SU-DHL-6 (cell line): ENCODE data around the gene HMGCS1.

ENCODE experiments used
- H2AFZ ChIP-seq: fragments of 200-600 bp; sonication (generic); 2 replicates; pipeline ENCODE4 v1.6.1; 2014; ENCODE audit warnings: low read depth, mild to moderate bottlenecking, moderate library complexity, mixed read lengths, antibody characterized with exemption, low read length; ENCODE audit not compliant: severe bottlenecking
- H3F3A ChIP-seq: fragments of 200-600 bp; shearing (Covaris generic); 2 replicates; pipeline ENCODE4 v1.6.0; 2016; ENCODE audit warnings: antibody characterized with exemption, mild to moderate bottlenecking; ENCODE audit not compliant: insufficient read depth
- H3K27ac ChIP-seq: fragments of 200-600 bp; sonication (generic); 2 replicates; pipeline ENCODE4 v1.5.1; 2016; ENCODE audit warnings: low read depth, mild to moderate bottlenecking, low read length, moderate library complexity, mixed read lengths
- H3K27me3 ChIP-seq: fragments of 200-600 bp; sonication (generic), shearing (Covaris generic); 2 replicates; pipeline ENCODE4 v1.6.0; 2014; ENCODE audit warnings: mild to moderate bottlenecking, low read length
- H3K36me3 ChIP-seq: fragments of 200-600 bp; sonication (generic); 2 replicates; pipeline ENCODE4 v1.6.1; 2014; ENCODE audit warnings: mild to moderate bottlenecking, low read length, mixed read lengths
- H3K4me2 ChIP-seq: fragments of 300-600, 200-600 bp; shearing (Covaris generic), sonication (generic); 2 replicates; pipeline ENCODE4 v1.6.0; 2014; ENCODE audit warnings: low read length, low read depth, mild to moderate bottlenecking; ENCODE audit not compliant: poor library complexity, severe bottlenecking
- H3K4me3 ChIP-seq: fragments of 200-600 bp; sonication (generic); 2 replicates; pipeline ENCODE4 v1.5.1; 2014; ENCODE audit warnings: antibody characterized with exemption, low read length, mild to moderate bottlenecking, mixed read lengths; ENCODE audit not compliant: insufficient read depth, poor library complexity, severe bottlenecking
- H3K79me2 ChIP-seq: fragments of 200-600 bp; sonication (generic); 2 replicates; pipeline ENCODE4 v1.6.1; 2014; ENCODE audit warnings: mild to moderate bottlenecking, low read length, moderate library complexity; ENCODE audit not compliant: insufficient read depth
- H3K9ac ChIP-seq: fragments of 200-600 bp; sonication (generic); 2 replicates; pipeline ENCODE4 v1.7.0; 2014; ENCODE audit warnings: mild to moderate bottlenecking, low read length
- H3K9me2 ChIP-seq: fragments of 200-600 bp; sonication (generic); replicated peaks from 2 replicates; pipeline ENCODE4 v1.6.1; 2014; ENCODE audit warnings: low read length; ENCODE audit not compliant: insufficient read depth
- H3K9me3 ChIP-seq: fragments of 200-600 bp; sonication (generic); 2 replicates; pipeline ENCODE4 v1.6.1; 2014; ENCODE audit warnings: low read length, mixed read lengths; ENCODE audit not compliant: insufficient read depth
- H4K20me1 ChIP-seq: fragments of 200-600 bp; sonication (generic); 2 replicates; pipeline ENCODE4 v1.6.1; 2014; ENCODE audit warnings: low read depth, mild to moderate bottlenecking, antibody characterized with exemption, low read length, moderate library complexity, mixed read lengths
- CTCF ChIP-seq: fragments of 200-600 bp; sonication (generic); IDR thresholded peaks from one replicate; pipeline ENCODE4 v1.5.1; 2017; ENCODE audit warnings: antibody characterized with exemption, mild to moderate bottlenecking, low read length, moderate library complexity; ENCODE audit not compliant: insufficient read depth, poor library complexity, severe bottlenecking
- EZH2phosphoT487 ChIP-seq: fragments of 200-600 bp; sonication (generic), shearing (Covaris generic); conservative IDR thresholded peaks from 2 replicates; pipeline ENCODE4 v1.6.1; 2018; ENCODE audit warnings: mild to moderate bottlenecking, antibody characterized with exemption, low read length, moderate library complexity, mixed read lengths

Gene HMGCS1

GRCh38 chr5:43256261-43256966, 56.8 kb downstream of the HMGCS1 start:
- TF ChIP-seq EZH2phosphoT487 = no peak
- TF ChIP-seq CTCF = no peak
- H3K9ac ChIP-seq = no peak overlapping the region
- H3K79me2 ChIP-seq = no peaks in the 10 kb centered on the region
- no peak overlapping the region for H3K4me3 ChIP-seq
- no peak overlapping the region for H3K4me2 ChIP-seq
- H3F3A ChIP-seq = no peaks in the 10 kb centered on the region
- no peak overlapping the region for H2AFZ ChIP-seq
- no peak overlapping the region for H3K27ac ChIP-seq
- no peaks in the 10 kb centered on the region for H3K9me3 ChIP-seq
- no peaks in the 10 kb centered on the region for H3K9me2 ChIP-seq
- no peaks in the 10 kb centered on the region for H4K20me1 ChIP-seq
- no peaks in the 10 kb centered on the region for H3K36me3 ChIP-seq
- no peaks in the 10 kb centered on the region for H3K27me3 ChIP-seq

DNA sequence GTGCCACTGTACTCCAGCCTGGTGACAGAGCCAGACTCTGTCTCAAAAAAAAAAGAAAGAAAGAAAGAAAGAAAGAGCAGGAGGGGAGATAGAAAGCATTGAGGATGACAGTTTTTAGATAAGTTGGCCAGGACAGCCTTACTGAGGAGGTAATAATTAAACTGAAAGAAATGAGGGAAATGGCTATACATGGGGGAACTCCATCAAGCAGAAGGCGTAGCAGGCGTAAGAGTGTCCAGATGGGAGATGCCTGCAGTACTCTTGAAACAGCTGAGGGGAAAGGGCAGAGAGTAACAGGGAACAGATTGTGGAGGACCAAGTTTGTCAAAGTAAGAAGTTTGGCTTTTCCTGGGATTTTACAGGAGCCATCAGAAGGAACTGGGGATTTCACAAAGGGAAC, 57.5 kb downstream of the HMGCS1 start:
- Histone ChIP-seq H3K27me3 (no peaks in the 10 kb centered on the region), H3F3A (no peaks in the 10 kb centered on the region), H2AFZ (no peak overlapping the region), H3K9me3 (no peaks in the 10 kb centered on the region), H3K27ac (no peak overlapping the region), H3K9ac (no peak overlapping the region), H3K4me2 (no peak overlapping the region), H4K20me1 (no peaks in the 10 kb centered on the region), H3K9me2 (no peaks in the 10 kb centered on the region), H3K79me2 (no peaks in the 10 kb centered on the region), H3K4me3 (no peak overlapping the region), H3K36me3 (no peaks in the 10 kb centered on the region)
- TF ChIP-seq EZH2phosphoT487 = no peak
- no peak for TF ChIP-seq CTCF

- Histone ChIP-seq H3K79me2 (no peaks in the 10 kb centered on the region), H3K27ac (no peak overlapping the region), H3K9me2 (no peaks in the 10 kb centered on the region), H3F3A (no peaks in the 10 kb centered on the region), H3K36me3 (no peaks in the 10 kb centered on the region), H3K4me3 (no peak overlapping the region), H4K20me1 (no peaks in the 10 kb centered on the region), H3K4me2 (no peak overlapping the region), H3K27me3 (no peaks in the 10 kb centered on the region), H3K9ac (no peak overlapping the region), H3K9me3 (no peaks in the 10 kb centered on the region), H2AFZ (no peak overlapping the region)
- no peak for TF ChIP-seq CTCF
- no peak for TF ChIP-seq EZH2phosphoT487
Measured at GRCh38 chr5:43251754-43252153, 61.5 kb downstream of the HMGCS1 start.
